ENCODE measurements around the gene AGO4.

DNA sequence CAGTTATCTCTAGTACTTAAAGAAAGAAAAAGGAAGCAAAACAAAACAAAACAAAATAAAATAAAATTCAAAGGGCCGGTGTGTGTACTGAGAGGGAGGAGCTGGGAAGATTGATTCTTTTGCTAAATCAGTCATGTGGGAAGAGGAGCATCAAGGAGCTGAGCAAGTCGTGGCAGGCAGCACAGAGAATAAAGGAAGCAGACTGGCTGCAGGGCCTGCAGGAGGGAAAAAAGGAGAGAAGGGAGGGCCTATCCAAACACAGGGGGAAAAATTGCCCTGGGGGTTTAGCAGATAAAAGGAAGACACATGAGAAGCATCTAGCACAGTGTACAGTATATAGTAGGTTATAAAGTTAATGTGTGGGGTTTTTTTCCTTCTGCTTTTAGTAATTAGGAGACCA is 27.6 kb downstream of the AGO4 start:
- TF ChIP-seq POLR2AphosphoS5 (IDR thresholded peaks at IDR 0.05): no peak
- TF ChIP-seq CTCF (IDR thresholded peaks at IDR 0.05): no peak
- no peak for TF ChIP-seq EP300 (IDR thresholded peaks at IDR 0.05)
- TF ChIP-seq POLR2A (IDR thresholded peaks at IDR 0.05): no peak
